ENCODE data around the gene KIF6.
"Not testable (repeated sequence)": the region's sequence is repeated elsewhere in the genome, so short reads cannot be mapped to it uniquely, and the experiment has no call there.

Gene KIF6

DNA sequence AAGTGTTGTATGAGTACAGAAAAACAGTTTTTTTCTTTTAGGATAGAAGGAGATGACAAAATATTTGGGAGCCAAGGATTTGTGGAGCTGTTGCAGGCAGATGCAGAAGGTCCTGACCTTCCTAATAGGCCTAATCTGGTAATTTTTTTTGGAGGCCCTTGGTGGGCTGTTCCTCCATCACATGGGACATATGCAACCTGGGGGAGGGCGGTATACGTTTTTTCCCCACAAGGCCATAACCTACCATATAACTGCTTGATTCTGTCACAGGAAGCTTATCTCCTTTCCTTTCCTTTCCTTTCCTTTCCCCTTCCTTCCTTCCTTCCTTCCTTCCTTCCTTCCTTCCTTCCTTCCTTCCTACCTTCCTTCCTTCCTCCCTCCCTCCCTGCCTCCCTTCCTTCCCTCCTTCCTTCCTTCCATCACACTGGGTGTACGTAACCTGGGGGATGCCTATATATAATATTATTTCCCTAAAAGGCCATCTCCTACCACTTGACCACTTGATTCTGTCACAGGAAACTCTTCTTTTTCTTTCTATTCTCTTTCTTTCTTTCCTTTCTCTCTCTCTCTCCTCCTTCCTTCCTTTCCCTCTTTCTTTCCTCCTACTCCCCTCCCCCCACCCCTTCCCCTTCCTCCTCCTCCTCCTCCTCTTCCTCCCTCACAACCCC is 217.7 kb downstream of the KIF6 start:
- no peaks in the 10 kb centered on the region for H3K79me2 ChIP-seq
- no peaks in the 10 kb centered on the region for H3K27me3 ChIP-seq (ENCODE audit: control insufficient read depth, insufficient read depth, low read length)
- no peak overlapping the region for H3K4me2 ChIP-seq (ENCODE audit: low read length)
- H3K4me3 ChIP-seq (ENCODE audit: low read depth, low read length) = no peak overlapping the region
- no peak overlapping the region for H3K27ac ChIP-seq
- H3K9me3 ChIP-seq (ENCODE audit: control insufficient read depth, low read length) = no peaks in the 10 kb centered on the region
- H3K36me3 ChIP-seq (ENCODE audit: control insufficient read depth, insufficient read depth, low read length) = no peaks in the 10 kb centered on the region
- H3K4me1 ChIP-seq = no peaks in the 10 kb centered on the region
- TF ChIP-seq, protein P1, sequence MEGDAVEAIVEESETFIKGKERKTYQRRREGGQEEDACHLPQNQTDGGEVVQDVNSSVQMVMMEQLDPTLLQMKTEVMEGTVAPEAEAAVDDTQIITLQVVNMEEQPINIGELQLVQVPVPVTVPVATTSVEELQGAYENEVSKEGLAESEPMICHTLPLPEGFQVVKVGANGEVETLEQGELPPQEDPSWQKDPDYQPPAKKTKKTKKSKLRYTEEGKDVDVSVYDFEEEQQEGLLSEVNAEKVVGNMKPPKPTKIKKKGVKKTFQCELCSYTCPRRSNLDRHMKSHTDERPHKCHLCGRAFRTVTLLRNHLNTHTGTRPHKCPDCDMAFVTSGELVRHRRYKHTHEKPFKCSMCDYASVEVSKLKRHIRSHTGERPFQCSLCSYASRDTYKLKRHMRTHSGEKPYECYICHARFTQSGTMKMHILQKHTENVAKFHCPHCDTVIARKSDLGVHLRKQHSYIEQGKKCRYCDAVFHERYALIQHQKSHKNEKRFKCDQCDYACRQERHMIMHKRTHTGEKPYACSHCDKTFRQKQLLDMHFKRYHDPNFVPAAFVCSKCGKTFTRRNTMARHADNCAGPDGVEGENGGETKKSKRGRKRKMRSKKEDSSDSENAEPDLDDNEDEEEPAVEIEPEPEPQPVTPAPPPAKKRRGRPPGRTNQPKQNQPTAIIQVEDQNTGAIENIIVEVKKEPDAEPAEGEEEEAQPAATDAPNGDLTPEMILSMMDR (IDR thresholded peaks at IDR 0.05) = no peak
- no peak overlapping the region for H2AFZ ChIP-seq
- no peak overlapping the region for H3K9ac ChIP-seq

DNA sequence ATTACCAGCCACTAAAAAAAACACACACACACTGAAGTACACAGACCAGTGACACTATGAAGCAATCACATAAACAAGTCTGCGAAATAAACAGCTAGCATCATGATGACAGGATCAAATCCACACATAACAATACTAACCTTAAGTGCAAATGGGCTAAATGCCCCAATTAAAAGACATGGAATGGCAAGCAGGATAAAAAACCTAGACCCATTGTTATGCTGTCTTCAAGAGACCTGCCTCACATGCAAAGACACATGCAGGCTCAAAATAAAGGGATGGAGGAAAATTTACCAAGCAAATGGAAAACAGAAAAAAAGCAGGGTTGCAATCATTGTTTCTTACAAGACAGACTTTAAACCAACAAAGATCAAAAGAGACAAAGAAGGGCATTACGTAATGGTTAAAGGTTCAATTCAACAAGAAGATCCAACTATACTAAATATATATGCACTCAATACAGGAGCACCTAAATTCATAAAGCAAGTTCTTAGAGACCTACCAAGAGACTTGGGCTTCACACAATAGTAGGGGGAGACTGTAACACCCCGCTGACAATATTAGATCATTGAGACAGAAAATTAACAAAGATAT is 222.7 kb downstream of the KIF6 start:
- not testable (repeated sequence) for H3K27me3 ChIP-seq (ENCODE audit: control insufficient read depth, insufficient read depth, low read length); H3K4me3 ChIP-seq (ENCODE audit: low read depth, low read length); H2AFZ ChIP-seq; H3K9ac ChIP-seq; H3K79me2 ChIP-seq; H3K4me1 ChIP-seq; H3K4me2 ChIP-seq (ENCODE audit: low read length); H3K36me3 ChIP-seq (ENCODE audit: control insufficient read depth, insufficient read depth, low read length); H3K27ac ChIP-seq; H3K9me3 ChIP-seq (ENCODE audit: control insufficient read depth, low read length)

DNA sequence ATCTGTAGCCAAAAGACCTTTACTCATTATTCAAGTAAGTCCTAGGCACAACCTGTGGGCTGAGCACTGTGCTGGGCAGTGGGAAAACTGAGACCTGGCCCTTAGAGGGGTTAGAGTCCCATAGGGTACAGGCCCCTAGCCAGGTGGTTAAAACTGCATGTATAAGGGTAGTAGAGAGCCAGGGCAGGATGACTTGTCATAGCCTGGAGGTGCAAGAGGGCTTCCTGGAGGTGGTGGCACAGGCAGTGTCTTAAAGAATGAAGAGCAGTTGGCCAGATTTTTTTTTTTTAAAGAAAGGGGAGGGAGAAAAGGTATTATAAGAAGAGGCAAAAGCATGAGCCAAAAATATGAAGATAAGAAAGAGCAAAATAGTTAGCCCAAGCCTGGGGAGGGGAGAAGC is 226.2 kb downstream of the KIF6 start:
- Histone ChIP-seq H3K27ac (no peak overlapping the region), H3K9me3 (ENCODE audit: control insufficient read depth, low read length) (no peaks in the 10 kb centered on the region), H3K9ac (no peak overlapping the region), H2AFZ (no peak overlapping the region), H3K79me2 (no peaks in the 10 kb centered on the region), H3K4me2 (ENCODE audit: low read length) (no peak overlapping the region), H3K4me3 (ENCODE audit: low read depth, low read length) (no peak overlapping the region), H3K27me3 (ENCODE audit: control insufficient read depth, insufficient read depth, low read length) (no peaks in the 10 kb centered on the region), H3K36me3 (ENCODE audit: control insufficient read depth, insufficient read depth, low read length) (no peaks in the 10 kb centered on the region), H3K4me1 (no peaks in the 10 kb centered on the region)
- TF ChIP-seq, protein P1 (IDR thresholded peaks at IDR 0.05) = no peak

DNA sequence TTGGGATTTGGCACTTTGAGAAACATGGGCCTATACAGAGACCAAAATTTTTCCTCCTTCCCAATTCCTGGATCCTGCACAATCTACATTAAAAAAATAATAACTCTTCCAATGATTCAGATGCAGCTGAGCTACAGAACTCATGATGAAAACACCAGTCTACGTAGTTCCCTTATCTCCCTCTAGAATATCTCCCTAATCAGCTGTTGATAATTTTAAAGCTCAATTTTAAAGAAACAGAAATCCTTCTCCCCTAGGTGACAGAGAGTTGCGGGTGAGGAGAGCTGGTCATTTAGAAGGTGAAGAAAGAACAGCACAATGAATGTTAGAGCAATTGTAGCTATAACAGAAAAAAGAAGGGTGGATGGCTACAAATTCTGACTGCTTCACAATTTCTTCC is 227.1 kb downstream of the KIF6 start:
- H3K4me3 ChIP-seq (ENCODE audit: low read depth, low read length) = no peak overlapping the region
- H2AFZ ChIP-seq = no peak overlapping the region
- no peaks in the 10 kb centered on the region for H3K9me3 ChIP-seq (ENCODE audit: control insufficient read depth, low read length)
- H3K27ac ChIP-seq = no peak overlapping the region
- no peaks in the 10 kb centered on the region for H3K79me2 ChIP-seq
- TF ChIP-seq, protein P1 (IDR thresholded peaks at IDR 0.05) = no peak
- H3K9ac ChIP-seq = no peak overlapping the region
- H3K4me1 ChIP-seq = no peaks in the 10 kb centered on the region
- H3K27me3 ChIP-seq (ENCODE audit: control insufficient read depth, insufficient read depth, low read length) = no peaks in the 10 kb centered on the region
- no peaks in the 10 kb centered on the region for H3K36me3 ChIP-seq (ENCODE audit: control insufficient read depth, insufficient read depth, low read length)
- H3K4me2 ChIP-seq (ENCODE audit: low read length) = no peak overlapping the region

DNA sequence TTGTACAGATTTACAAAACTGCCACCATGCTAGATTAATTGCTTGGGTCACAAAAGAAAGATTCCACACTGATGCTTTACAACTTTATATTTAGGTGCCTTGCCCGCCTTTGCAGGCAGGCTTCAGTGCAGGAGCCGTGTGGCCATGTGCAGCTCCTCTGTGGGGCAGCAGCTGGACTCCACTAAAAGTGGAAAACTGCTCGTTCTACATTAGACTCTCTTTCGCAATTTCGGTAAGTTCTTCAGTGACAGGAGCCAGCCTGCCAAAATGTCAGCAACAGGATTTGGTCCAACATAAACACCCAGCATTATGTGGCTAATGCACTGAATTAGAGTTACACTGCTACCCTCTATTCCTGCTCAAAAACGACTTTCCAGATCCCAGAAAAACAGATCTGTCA is 228.3 kb downstream of the KIF6 start:
- Histone ChIP-seq H3K4me2 (ENCODE audit: low read length) (no peak overlapping the region), H3K27ac (no peak overlapping the region), H2AFZ (no peak overlapping the region), H3K27me3 (ENCODE audit: control insufficient read depth, insufficient read depth, low read length) (no peaks in the 10 kb centered on the region), H3K4me3 (ENCODE audit: low read depth, low read length) (no peak overlapping the region), H3K79me2 (no peaks in the 10 kb centered on the region), H3K4me1 (no peaks in the 10 kb centered on the region), H3K9ac (no peak overlapping the region), H3K36me3 (ENCODE audit: control insufficient read depth, insufficient read depth, low read length) (no peaks in the 10 kb centered on the region), H3K9me3 (ENCODE audit: control insufficient read depth, low read length) (no peaks in the 10 kb centered on the region)
- TF ChIP-seq, protein P1 (IDR thresholded peaks at IDR 0.05) = no peak
